Ovary (tissue), 3 donors: ENCODE results near the gene DIPK1B.

Source experiments
- EP300 ChIP-seq: sonication (generic); formaldehyde crosslinking; IDR thresholded peaks from one replicate; pipeline ENCODE4 v1.6.1; 2017; ENCODE audit warnings: antibody characterized with exemption
- POLR2A ChIP-seq: fragments of 450-650 bp; IDR thresholded peaks from one replicate; pipeline ENCODE4 v1.6.1; 2017; ENCODE audit warnings: antibody characterized with exemption, mild to moderate bottlenecking, moderate library complexity
- TF ChIP-seq, protein P1 (sequence below), 3 donors: fragments of 450-650 bp in 2 of 3; fragments of 200-600 bp in 1 of 3; IDR thresholded peaks; one replicate each; pipeline versions ENCODE4 v1.5.1 to v1.8.0; 2016 to 2022; ENCODE audit warnings: antibody characterized with exemption in 3 of 3, mild to moderate bottlenecking in 1 of 3
- donor health status: DM: no; HTN: no; CAD: no.

DNA sequence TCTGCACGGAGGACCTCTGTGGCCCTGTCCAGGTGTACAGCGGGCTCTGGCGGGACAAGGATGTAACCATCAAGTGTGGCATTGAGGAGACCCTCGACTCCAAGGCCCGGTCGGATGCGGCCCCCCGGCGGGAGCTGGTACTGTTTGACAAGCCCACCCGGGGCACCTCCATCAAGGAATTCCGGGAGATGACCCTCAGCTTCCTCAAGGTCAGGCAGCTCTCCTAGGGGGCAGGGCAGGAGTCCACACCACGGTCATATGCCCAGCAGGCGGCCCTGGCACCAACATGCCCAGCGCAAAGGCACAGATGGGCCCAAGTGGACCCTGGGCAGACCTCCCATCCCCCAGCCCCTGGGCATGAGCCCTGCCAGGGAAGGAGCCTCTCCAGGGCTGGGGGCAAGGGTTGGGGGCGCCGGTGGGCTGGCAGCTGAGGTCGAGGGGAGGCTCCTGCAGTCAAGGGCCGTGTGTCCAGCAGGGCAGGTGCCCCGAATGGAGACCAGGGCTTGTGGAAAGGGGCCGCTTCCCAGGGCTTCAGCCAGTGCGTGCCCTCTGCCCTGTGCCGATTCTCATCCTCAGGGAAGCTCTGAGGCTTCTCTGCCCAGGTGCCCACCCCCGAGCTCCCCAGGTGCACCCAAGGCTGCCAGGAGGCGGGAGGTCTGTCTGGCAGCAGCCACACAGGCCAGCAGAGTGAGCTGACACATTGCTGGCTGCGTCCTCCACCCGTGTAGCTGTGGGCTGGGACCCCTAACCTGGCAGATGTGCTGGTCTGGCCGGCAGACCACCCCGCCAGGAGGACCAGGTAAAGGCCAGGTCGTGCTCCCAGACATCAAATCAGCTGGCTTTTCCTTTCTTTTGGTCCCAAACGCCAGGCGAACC lies 10.0 kb downstream of the DIPK1B start:
- TF ChIP-seq EP300 (no peak), POLR2A (no peak)
- TF ChIP-seq, protein P1, sequence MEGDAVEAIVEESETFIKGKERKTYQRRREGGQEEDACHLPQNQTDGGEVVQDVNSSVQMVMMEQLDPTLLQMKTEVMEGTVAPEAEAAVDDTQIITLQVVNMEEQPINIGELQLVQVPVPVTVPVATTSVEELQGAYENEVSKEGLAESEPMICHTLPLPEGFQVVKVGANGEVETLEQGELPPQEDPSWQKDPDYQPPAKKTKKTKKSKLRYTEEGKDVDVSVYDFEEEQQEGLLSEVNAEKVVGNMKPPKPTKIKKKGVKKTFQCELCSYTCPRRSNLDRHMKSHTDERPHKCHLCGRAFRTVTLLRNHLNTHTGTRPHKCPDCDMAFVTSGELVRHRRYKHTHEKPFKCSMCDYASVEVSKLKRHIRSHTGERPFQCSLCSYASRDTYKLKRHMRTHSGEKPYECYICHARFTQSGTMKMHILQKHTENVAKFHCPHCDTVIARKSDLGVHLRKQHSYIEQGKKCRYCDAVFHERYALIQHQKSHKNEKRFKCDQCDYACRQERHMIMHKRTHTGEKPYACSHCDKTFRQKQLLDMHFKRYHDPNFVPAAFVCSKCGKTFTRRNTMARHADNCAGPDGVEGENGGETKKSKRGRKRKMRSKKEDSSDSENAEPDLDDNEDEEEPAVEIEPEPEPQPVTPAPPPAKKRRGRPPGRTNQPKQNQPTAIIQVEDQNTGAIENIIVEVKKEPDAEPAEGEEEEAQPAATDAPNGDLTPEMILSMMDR (IDR thresholded peaks at IDR 0.05), result no peak
